ENCODE results near the gene PKN2.
A peak's percentile ranks its signal among the peaks of the same experiment; 100 is the strongest.

The PKN2 gene

DNA sequence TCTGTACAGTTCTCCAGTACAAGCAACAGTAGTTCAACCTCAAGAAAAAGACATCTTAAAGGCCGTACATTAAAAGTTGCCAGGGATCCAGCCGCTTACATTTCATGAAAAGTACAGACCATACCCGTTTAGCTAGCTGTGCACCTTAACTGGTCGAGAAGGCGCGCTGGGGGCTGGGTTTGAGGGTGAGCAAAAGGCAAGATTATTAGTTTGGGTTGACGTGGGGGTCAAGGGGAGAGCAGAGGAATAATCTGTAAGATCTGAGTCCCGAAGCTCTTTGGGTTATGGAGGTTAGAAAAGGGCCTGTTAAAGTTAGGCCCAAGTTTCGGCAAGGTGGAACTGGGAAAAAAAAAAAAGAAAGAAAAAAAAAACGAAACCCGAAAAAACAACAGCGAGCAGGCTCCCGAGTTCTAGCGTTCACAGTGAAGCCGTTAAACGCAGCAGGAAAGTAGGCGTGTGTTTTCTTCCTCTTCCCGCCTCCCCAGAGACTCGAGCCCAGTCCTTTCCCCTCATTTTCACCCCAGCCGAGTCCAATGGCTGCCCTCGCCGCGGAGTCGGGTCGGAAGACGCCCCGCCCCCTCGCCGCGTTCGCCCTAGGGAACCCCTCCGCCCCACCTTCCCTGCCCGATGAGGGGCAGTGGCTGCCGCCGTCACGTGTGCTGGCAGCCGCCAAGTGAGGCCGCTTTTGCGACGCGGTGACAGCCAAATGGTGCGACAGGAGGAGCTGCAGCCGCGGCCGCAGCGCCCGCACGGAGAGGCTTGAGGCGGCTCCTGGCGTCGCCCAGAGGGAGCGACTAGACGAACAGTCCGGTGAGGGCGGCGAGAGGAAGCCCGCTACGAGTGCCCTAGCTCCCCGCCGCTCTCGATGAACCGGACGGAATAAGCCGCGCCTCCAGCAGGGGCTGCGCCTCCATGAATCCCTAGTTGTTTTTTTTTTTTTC, at the start of gene PKN2:
TSS of gene PKN2 (plus strand) at position 733 of the 941 bp plus-strand sequence. CDS start 308 bp downstream, outside the sequence.
- peak; percentile 94 to 95 for DNase-seq (ENCODE audit: low read depth in 2 of 2)

DNA sequence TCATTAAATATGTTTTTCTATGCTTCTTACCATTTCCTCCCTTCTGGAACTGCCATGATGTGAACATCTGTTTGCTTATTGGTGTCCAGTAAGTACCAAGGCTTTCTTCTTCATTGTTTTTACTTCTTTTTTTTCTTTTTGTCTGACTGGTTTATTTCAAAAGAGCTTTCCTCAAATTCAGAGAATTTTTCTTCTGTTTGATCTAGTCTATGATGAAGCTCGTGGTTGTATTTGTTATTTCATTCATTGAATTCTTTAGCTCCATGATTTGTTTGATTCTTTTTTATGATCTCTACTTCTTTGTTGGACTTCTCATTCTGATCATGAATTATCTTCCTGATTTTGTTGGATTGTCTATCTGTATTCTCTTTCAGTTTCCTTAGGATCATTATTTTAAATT, 49.5 kb upstream of the PKN2 start:
- no peak for DNase-seq (ENCODE audit: low read depth in 2 of 2)

DNA sequence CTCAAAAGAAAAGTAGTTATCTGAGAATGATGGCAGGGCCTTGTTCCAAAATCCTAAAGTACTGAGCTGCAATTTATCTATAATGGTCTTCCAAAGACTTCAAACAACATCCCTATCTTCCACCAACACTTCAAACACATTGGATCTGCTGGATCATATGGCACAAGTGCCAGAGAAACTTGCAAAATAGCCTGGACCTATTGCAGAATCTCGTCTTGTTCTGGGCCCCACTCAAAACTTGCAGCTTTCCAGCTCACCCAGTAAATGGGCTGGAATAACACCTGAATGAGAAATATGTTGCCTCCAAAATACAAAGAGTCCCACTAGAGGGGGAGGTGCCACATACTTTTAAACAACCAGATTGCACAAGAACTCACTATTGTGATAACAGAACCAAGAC, 44.0 kb upstream of the PKN2 start:
- no peak for DNase-seq (ENCODE audit: low read depth in 2 of 2)

DNA sequence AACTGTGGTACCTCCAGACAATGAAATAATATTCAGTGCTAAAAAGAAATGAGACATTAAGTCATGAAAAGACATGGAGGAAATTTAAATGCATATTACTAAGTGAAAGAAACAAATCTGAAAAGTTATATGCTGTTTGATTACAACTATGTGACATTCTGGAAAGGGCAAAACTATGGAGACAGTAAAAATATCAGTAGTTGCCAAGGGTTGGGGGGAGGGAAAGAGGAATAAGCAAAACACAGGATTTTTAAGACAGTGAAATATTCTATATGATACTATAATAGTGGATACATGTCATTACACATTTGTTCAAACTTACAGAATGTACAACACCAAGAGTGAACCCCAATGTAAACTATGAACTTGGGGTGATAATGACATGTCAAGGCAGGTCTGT, 38.2 kb upstream of the PKN2 start:
- DNase-seq (ENCODE audit: low read depth in 2 of 2) = no peak

DNA sequence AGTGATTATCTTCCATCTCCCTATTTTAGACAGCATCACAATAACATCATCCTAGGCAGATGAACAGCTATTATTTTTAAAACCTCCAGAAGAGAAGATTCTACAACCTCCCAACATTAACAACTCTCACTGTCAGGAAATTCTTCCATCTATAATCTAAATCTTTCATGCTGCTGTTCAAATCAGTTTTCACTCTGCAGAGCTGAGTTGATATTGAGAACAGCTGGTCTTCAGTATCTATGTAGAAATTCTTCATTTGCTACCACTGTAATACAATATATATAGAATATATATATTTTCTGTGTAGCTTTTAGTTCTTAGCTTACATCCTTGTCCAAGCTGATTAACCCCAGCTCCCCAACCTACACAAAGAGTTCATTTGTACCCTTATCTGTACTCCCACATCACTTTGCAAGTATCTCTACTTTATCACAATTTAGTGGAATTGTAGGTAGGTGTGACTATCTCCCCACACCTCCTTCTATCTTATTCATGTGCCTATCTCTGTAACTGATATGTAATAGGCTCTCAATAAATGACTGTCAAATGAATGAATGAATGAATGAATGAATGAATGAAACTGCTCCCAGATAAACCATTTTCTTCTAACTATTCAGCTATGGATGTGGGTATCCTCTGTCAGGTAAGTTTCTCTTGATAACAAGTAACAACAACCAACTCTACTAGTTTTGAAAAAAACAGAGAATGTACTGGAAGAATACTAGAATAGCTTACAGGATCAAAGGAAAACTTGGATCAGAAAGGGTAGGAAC, 37.4 kb upstream of the PKN2 start:
- DNase-seq (ENCODE audit: low read depth in 2 of 2) = no peak

DNA sequence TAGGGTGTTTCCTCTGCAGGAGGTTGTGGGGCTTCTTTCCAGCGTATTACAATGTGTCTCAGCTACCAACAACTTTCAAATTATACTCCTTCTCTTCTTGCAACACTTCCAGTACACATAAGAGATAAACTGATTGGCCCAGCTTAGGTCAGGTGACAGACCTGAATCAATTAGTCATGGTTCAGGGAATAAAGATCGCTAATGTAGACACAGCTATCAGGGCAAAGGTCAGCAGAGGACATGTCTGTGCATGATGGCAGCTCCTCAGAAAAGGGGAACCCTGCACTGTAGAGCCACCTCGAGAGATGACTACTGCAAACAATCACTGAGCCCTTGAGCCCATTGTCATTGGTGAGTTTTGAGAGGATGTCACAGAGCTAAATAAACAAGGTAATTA, 36.8 kb upstream of the PKN2 start:
- DNase-seq (ENCODE audit: low read depth in 2 of 2) = no peak

DNA sequence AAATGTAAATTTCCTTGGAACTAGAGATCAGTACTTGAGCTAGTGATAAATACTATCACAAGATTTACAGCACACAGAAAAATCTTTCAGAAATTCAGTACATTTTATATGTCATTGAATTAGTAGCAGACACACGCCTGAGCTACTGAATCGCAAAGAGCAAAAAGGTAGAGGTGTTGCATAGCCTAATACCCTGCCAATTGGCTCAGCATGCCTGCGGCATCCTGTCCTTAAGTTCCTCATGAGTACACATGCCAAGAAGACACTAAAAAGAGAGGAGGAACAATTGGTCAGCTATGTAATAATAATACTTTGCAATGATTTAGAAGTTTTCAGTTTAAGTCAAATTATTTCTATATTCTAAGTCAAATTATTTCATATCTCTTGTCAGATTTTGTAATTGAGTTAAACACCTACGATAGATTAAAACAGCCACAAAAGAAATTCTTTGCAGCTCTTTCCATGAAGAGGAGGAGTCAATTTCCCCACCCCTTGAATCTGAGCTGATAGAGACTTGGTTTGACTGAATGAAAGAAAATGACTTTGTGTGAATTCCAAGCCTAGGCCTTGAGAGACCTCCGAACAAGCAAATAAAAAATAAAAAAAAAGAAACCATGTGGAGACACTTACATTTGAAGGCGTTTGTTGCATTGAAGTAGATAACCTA, 36.2 kb upstream of the PKN2 start:
- DNase-seq (ENCODE audit: low read depth in 2 of 2) = no peak

DNA sequence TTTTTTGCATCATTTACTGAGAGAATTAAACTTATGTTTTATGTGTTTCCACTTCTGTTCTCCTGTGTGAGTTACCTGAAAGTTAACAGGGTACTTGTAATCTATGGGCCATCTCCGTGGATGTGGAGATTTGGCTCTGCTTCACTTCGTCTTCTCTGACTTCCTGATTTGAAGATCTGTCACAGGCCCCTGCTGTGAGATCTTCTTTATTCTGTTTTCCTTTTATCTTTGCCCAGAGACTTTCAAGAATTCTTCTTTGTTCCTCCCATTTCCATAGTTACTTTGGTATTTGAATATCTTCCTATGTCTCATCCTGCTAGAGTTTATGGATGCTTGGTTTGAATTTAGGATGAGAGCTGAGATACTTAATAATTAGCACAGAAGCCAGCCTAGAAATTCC, 35.4 kb upstream of the PKN2 start:
- no peak for DNase-seq (ENCODE audit: low read depth in 2 of 2)

DNA sequence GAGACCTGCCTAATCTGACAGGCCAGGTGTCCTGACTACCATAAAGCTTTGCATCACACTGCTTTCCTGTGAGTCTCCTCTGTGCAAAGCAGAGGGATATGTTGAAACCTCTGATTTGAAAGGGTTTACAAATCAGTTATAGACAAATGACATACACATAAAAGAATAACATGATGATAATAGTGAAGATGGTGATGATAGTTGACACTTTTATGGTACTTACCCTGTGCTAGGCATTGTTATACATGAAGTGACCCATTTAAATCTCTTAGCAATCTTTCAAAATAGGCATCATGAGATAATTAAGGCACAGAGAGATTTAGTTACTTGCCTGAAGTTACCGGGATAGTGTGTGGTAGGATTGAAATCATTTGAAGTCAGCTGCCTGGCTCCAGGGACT, 34.1 kb upstream of the PKN2 start:
- DNase-seq (ENCODE audit: low read depth in 2 of 2) = no peak

DNA sequence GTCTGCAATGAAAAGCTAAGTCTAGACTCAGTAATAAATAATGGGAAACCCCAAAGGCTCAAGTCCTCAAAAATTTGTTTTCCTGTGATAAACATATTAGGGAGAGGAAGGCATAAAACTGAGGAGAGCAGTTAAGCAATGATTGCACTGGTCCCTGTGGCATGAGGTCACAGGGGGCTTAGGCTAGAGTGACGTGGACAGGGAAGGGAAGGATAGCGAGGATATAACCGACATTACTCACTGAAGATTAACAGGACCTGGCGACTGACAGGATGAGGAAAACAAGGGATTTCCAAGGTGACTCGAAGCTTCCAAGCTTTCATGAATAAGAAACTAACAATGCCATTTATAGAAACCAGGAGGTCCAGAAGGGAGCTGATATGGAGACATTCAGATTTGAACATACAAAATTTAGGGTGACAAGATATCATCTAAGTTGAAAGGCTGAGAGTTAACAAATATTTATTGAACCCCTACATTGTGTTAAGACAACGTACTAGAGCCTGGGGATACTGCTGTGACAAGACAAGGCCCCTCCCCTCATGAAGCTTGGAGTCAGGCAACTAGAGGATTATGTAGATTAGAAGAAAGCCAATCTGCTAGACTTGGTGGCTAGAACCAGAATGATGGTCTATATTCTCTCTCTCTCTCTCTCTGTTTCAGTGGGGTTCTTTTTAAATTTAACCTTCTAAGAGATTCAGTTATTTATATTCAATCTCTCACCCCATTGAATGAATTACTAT, 33.2 kb upstream of the PKN2 start:
- DNase-seq (ENCODE audit: low read depth in 2 of 2) = no peak

DNA sequence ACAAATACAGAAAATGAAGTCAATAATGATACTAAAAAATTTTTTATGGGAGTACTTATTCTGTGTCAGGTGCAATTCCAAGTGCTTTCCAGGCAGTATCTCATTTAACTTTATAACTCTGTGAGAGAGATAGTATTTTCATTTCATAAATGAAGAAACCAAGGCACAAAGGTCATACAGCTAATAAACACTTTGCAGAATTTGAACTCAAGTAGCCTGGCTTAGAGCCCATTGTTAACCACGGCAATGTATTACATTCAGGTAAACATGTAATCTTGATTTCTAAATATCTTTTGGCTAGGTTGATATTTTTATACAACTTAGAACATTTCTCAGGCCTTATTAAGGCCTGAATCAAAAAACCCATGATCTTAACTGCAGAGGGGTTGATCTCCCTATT, 28.9 kb upstream of the PKN2 start:
- no peak for DNase-seq (ENCODE audit: low read depth in 2 of 2)

DNA sequence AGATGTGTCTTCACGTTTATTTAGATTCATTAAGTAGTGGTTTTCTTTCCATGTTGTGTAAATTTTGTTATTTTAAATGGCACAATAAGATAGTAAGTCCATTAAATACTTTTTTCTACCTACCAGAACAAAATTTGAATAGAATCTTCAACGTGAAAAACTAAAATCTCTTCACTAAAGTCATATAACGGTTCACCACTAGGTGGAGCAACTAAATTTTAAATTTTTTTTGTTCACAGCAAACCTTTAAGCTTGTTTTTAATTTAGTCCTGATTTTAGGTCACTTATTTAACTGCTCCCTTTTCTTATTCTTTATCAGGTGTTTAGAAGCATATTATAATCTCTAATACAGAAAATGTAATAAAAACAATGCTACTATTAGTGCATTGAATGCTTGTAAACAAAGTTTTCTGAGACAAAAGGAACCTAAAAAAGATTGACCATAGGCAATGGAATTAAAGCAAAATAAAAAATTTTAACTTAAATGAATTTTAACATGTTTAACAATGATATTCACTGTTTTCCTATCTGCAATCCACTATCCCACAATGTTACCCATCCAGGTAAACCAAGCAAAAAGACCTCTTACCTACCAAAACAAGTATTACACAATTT, 28.3 kb upstream of the PKN2 start:
- no peak for DNase-seq (ENCODE audit: low read depth in 2 of 2)

DNA sequence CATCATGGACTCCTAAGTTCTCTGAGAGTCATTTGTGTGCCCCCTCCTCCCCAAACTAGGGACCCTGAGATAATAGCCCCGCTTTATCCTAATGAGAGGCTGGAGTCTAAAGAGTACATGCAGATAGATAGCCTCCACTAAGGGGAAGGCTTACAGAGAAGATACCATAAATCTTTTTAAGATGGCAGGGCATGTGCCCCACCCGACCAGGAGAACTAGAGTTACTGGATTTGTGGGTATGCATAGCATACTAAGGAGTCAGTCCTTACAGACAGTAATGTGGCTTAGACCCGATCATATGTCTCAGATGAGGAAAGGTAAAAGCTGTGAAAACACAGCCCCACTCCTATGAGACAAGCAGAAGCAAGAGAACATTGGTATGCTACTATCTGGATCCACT, 25.7 kb upstream of the PKN2 start:
- no peak for DNase-seq (ENCODE audit: low read depth in 2 of 2)

DNA sequence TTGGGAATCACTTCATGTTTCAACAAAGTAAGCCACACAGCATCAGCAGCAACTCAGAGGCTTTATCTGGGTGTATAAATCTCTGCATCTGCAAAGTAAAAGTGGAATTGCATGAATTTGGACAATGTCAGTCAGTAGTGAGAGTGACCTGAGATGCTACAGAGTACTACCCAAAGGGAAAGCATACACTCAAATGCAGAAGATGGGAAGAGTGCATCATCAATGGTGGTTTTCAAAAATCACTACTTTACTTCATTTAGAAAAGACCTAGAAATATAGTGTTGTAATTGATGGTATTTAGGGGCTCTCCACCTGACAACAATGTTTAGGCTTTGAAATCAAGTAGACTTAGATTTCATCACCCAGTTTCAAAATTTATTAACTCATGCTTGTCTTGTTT, 24.5 kb upstream of the PKN2 start:
- DNase-seq (ENCODE audit: low read depth in 2 of 2) = no peak

DNA sequence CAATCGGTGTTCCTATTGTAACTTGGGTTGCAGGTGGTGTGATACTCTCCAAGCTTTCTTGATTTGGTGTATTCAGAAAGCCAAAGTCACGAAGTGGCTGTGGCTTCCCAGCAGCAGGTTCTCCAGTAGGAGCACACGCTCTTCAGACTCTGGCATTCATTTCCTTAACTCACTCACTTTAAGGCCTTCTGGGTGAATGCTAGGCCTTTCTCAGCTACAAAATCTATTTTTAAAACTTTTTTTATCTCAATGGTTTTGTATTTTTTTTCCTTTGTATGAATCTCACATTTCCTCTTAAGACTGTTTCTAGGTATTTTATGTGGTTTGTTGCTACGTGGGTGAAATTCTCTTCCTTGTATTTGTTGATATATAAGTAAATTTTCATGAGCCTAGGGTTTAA, 22.9 kb upstream of the PKN2 start:
- no peak for DNase-seq (ENCODE audit: low read depth in 2 of 2)

DNA sequence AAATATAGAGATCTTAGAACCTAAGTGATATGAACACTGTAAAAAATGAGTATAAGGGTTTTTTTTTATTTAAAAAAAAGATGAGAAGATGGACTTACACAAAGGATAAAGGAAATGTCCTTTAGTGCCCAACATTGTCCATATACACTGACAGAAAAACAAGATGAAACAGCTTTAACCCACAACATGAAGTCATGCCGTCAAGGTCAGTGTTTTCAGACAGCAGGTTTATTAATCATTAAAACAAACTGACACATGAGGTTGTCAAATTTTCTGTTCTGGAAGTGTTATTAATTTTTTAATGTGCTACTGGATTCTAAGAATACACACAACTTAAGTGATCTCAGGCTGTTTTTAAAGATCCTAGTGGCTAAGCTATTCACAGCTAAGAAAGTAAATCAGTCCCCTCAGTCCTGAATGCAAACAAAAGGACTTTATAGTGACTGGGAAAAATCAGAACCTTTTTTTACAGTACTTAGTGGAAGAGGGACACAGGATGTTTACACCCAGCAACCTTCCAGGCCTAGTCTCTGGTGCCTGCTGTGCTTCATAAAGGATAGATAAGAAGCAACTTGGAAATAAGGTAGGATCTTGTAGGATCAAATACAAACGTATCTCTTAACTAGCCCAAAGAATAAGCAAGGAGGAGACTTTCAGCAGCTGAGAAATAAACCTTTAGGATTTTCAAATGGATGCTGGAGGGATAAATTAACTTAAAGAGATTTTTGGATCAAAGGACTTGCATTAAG, 21.9 kb upstream of the PKN2 start:
- no peak for DNase-seq (ENCODE audit: low read depth in 2 of 2)

DNA sequence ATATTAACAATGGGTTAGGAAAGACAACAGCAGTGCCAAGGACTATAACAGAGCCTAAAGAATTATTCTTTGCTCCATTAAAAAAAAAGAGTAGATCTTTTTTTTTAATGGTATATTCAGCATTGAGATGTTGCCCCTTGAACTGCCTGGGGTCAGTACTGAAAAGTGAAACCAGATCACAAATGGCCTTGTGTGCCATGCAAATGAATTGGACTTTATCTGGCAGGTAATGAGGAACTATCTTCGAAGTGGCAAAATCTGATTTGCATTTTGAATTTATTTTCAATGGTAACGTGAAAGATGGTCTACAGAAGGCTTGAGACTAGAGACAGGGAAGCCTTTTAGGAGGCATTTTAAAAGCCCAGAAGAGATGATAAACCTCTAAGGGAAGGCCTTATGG, 21.4 kb upstream of the PKN2 start:
- no peak for DNase-seq (ENCODE audit: low read depth in 2 of 2)

DNA sequence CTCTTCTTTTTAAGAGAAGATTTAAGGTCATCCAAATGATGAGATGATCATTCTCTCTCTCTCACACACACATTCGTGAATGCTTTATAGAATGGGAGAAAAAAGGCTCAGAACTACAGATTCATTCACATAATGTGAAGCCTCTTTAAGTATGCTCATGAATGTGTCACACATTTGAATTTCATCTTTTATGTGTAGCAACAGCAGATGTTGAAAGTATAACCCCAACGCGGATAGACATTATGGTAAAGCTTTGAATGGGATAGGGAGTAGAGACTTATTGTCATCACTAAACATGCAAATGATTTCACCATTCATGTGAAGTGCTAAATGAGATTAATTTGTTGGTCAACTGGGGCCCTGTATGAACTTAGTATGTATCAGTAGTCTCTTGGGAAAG, 15.7 kb upstream of the PKN2 start:
- DNase-seq (ENCODE audit: low read depth in 2 of 2) = no peak

DNA sequence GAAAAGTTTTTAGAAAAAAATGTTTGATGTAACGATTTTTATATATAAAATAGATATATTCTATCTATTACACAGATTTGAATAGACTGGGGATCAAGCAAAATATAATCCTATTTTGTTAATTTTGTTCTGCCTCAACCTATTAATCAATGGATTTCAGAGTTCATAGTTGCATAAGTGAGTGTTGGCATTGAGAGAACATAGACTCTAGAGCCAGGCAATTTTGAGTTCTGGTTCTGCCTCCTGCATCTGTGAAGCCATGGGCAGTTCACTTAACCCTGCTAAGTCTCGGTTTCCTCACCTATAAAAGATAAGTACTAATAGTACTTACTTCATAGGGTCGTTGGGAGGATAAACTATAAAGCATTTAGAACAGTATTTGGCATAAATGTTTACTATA, 13.6 kb upstream of the PKN2 start:
- DNase-seq (ENCODE audit: low read depth in 2 of 2) = no peak

DNA sequence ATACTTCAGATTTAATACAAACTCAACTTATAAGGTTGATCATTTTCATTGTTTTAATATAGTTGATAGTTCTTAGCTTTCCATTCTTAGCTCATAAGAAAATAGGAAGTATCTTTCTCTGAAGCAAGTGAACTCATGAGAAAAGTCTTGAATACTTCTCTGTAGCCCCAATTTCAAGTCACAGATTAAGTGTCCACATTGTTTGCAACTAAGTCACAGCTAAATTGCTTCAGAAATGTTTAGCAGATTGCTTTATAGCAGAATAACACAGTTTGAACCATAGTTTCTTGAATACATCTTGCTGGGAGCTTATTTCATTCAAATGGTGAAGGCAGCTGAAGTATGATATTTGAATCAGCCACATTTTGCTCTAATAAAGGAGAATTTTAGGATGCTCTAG, 10.6 kb upstream of the PKN2 start:
- no peak for DNase-seq (ENCODE audit: low read depth in 2 of 2)

DNA sequence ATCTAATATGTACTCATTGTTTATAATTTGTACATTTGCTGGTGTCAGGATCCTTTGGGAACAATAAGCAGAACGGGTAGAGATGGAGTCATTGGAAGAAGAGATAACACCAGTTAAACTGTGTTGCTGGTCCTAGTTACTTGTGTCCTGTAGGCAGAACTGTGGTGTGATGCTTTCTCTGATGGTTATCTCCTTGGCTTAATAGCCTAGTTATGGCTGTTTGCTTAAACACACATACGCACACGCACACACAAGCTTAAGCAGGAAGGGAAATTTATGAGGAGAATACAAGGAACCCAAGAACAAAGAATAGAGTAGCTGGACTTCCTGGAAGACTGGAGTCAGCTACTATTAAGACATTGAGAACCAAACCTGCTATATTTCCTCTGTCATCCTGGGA, 5.7 kb upstream of the PKN2 start:
- DNase-seq (ENCODE audit: low read depth in 2 of 2) = no peak

Data from stimulated activated CD8-positive, alpha-beta memory T cell treated with anti-CD3 and anti-CD28 coated beads, Interleukin-2, amount 100 ng/mL, for 1 hour (primary cell).